Sigmoid colon (tissue), 3 donors: ENCODE measurements around the gene GPX6.

ENCODE experiments used
- CTCF ChIP-seq, 4 experiments: fragments of 450-650 bp in 3 of 4; fragments of 200-600 bp in 1 of 4; IDR thresholded peaks; one replicate each; pipeline ENCODE4 v1.5.1; 2016 to 2019; ENCODE audit warnings: antibody characterized with exemption in 4 of 4, mild to moderate bottlenecking in 3 of 4, moderate library complexity in 2 of 4
- POLR2A ChIP-seq, 2 donors: fragments of 450-650 bp; IDR thresholded peaks; one replicate each; pipeline ENCODE4 v1.6.1; 2016; ENCODE audit warnings: antibody characterized with exemption in 2 of 2, mild to moderate bottlenecking in 2 of 2, moderate library complexity in 2 of 2

GRCh38 chr6:28480253-28480932, 35.2 kb downstream of the GPX6 start:
- no peak for TF ChIP-seq CTCF (IDR thresholded peaks at IDR 0.05)
- no peak for TF ChIP-seq POLR2A (IDR thresholded peaks at IDR 0.05)
